Kidney (tissue), 2 donors: Measurements from ENCODE around the gene ESRRA. TPM values are rescaled to one million over a fixed set of nuclear protein-coding genes. Genes with fewer than 3 reads are reported as not detected.

ENCODE experiments used
- microRNA-seq: library from miRNA; unstranded; fragments of <30 nt; microRNA quantifications from one replicate; pipeline ENCODE4 v1.2.0, GENCODE V29; 2020
- polyA plus RNA-seq: library from polyadenylated mRNA; stranded (reverse); fragments of 350-450 nt; fragmentation: Illumina TruSeq; extraction: RNeasy Lipid Tissue Mini Kit (QIAGEN cat#74804); gene quantifications from one replicate; pipeline ENCODE4 v1.2.3, GENCODE V29; 2014; ENCODE audit warnings: low read depth, low replicate concordance; ENCODE audit not compliant: insufficient read depth
- total RNA-seq: library from RNA; stranded (reverse); fragmentation: NEBNext Ultra II Directional; extraction: Animal tissue kit (Norgen Biotek cat#: 25700); gene quantifications from one replicate; pipeline ENCODE4 v1.2.1, GENCODE V29; 2021
- donor health status: DM: yes; HTN: yes; CAD: no.

The ESRRA gene
- total and polyA plus RNA-seq, 2 donors from 2014 or later, result 59.7 to 117 TPM

Small RNAs within 50 kb of the gene (microRNA-seq; reads per million reads assigned to microRNA genes)
- gene MIR7155, result not detected

Other genes with a start within 250 kb of the ESRRA start
- 27.8 TPM for gene MACROD1, start 139.4 kb upstream of the ESRRA start, total RNA-seq
- 176 TPM for gene MACROD1, start 139.4 kb upstream of the ESRRA start, polyA plus RNA-seq
- gene STIP1, start 119.4 kb upstream of the ESRRA start, total RNA-seq, result 81.2 TPM
- 86.0 TPM for gene STIP1, start 119.4 kb upstream of the ESRRA start, polyA plus RNA-seq
- gene FERMT3, start 98.8 kb upstream of the ESRRA start, total RNA-seq, result 36.3 TPM
- gene FERMT3, start 98.8 kb upstream of the ESRRA start, polyA plus RNA-seq, result 11.8 TPM
- gene TRPT1, start 79.3 kb upstream of the ESRRA start, total RNA-seq, result 39.2 TPM
- gene TRPT1, start 79.3 kb upstream of the ESRRA start, polyA plus RNA-seq, result 103 TPM
- gene NUDT22, start 79.2 kb upstream of the ESRRA start, total RNA-seq, result 64.5 TPM
- gene NUDT22, start 79.2 kb upstream of the ESRRA start, polyA plus RNA-seq, result 150 TPM
- 31.1 TPM for gene DNAJC4, start 75.0 kb upstream of the ESRRA start, total RNA-seq
- gene DNAJC4, start 75.0 kb upstream of the ESRRA start, polyA plus RNA-seq, result 102 TPM
- gene VEGFB, start 70.9 kb upstream of the ESRRA start, total RNA-seq, result 77.6 TPM
- 157 TPM for gene VEGFB, start 70.9 kb upstream of the ESRRA start, polyA plus RNA-seq
- 76.0 TPM for gene FKBP2, start 64.4 kb upstream of the ESRRA start, total RNA-seq
- 411 TPM for gene FKBP2, start 64.4 kb upstream of the ESRRA start, polyA plus RNA-seq
- 86.5 TPM for gene PPP1R14B, start 58.6 kb upstream of the ESRRA start, total RNA-seq
- gene PPP1R14B, start 58.6 kb upstream of the ESRRA start, polyA plus RNA-seq, result 145 TPM
- gene PLCB3, start 54.0 kb upstream of the ESRRA start, total RNA-seq, result 24.6 TPM
- gene PLCB3, start 54.0 kb upstream of the ESRRA start, polyA plus RNA-seq, result 9.6 TPM
- 59.8 TPM for gene BAD, start 20.9 kb upstream of the ESRRA start, total RNA-seq
- 157 TPM for gene BAD, start 20.9 kb upstream of the ESRRA start, polyA plus RNA-seq
- gene GPR137, start 19.7 kb upstream of the ESRRA start, total RNA-seq, result 44.0 TPM
- gene GPR137, start 19.7 kb upstream of the ESRRA start, polyA plus RNA-seq, result 48.4 TPM
- not detected for gene KCNK4, start 14.2 kb upstream of the ESRRA start, total RNA-seq
- not detected for gene KCNK4, start 14.2 kb upstream of the ESRRA start, polyA plus RNA-seq
- not detected for gene CATSPERZ, start 5.2 kb upstream of the ESRRA start, total RNA-seq
- not detected for gene CATSPERZ, start 5.2 kb upstream of the ESRRA start, polyA plus RNA-seq
- 172 TPM for gene TRMT112, start 12.0 kb downstream of the ESRRA start, total RNA-seq
- gene TRMT112, start 12.0 kb downstream of the ESRRA start, polyA plus RNA-seq, result 291 TPM
- gene PRDX5, start 12.6 kb downstream of the ESRRA start, total RNA-seq, result 192 TPM
- 1,026 TPM for gene PRDX5, start 12.6 kb downstream of the ESRRA start, polyA plus RNA-seq
- gene CCDC88B, start 34.7 kb downstream of the ESRRA start, total RNA-seq, result 13.3 TPM
- gene CCDC88B, start 34.7 kb downstream of the ESRRA start, polyA plus RNA-seq, result 10.0 TPM
- gene RPS6KA4, start 53.6 kb downstream of the ESRRA start, total RNA-seq, result 40.2 TPM
- 13.6 TPM for gene RPS6KA4, start 53.6 kb downstream of the ESRRA start, polyA plus RNA-seq